HG02759 (cell line): ENCODE measurements around the gene SEPTIN11.

Source experiments
- ATAC-seq: cut with Tn5 transposase; IDR thresholded peaks from one replicate; pipeline ENCODE4 v1.9.1; 2021; ENCODE audit warnings: mild to moderate bottlenecking, moderate library complexity; ENCODE audit not compliant: unreplicated experiment

Gene SEPTIN11

GRCh38 chr4:76977736-76978350 is 28.3 kb downstream of the SEPTIN11 start:
- ATAC-seq, result no peak

GRCh38 chr4:76979236-76979635 is 29.7 kb downstream of the SEPTIN11 start:
- no peak for ATAC-seq

DNA sequence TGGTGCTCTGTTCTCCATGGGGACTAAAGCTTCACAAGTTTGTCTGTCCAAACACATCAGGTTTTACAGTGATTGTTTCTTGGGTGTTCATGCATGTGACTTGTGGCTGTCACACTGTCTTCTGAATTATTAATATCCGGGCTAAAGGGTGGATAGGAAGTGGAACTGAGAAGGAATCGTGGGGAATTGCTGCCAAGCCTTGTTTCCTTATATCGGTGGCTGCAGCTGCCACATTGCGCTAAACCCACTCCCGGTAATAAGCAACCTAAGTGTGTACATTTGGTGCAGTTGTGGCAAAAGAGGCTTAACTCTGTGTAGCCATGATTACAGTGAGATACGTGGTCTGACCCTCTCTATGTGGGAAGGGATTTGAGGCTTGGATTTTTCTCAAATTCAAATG is 30.7 kb downstream of the SEPTIN11 start:
- no peak for ATAC-seq

DNA sequence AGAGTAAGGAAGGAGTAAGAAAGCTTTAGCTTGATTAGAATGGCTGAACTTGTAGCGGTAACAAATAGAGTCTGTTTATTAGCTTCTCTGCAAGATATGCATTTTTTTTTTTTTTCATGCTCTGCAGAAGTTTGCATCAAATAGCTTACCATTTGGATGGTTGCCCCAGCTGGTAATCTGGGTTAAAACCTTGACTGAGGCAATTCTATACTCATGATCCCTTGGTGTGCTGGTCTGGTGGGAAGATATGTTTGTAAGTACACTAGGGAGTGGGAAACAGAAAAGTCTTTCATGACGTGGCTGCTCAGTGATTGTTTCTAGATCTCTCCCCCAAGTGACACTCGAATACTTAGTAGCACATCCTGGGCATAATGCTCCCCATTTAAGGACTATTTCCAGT is 32.1 kb downstream of the SEPTIN11 start:
- no peak for ATAC-seq

DNA sequence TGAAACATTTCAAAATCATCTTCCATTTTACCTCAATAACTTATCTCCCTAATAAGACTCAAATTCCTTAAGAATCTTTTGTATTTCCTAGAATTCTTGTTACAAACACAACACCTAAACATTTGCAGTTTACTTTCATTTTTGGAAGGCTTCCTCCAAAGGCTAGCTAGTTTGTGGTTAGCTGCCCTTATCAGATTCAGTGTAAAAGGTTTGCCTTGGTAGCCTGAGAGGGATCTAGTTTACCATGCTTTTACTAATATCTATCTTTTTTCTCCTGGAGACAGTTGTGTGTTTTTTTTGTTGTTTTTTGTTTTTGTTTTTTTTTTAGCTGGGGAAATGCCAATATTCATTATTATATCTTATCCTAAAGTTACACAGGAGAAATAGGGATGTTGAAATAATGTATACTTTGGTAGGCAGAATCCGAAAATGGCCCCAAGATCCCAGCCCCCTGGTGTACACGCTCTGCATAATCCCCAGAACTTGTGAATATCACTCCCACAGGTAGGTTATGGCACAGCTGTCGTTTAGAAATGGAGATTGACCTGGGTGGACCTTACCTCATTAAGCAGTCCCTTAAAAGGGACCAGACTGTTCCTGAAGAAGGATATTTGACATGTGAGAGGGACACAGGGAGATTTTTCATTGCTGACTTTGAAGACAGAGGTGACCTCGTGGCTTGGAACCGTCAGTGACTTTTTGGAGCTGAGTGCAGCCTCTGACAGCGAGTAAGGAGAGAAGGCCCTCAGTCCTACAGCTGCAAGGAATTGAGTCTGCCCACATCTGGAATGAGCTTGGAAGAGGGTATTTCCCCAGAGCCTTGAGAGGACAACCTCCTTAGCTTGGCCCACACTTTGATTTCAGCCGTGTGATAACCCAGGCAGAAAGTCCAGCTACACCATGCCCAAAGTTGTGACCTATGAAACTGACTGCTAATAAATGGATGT is 33.4 kb downstream of the SEPTIN11 start:
- ATAC-seq, result no peak

GRCh38 chr4:76984127-76984526 is 34.6 kb downstream of the SEPTIN11 start:
- no peak for ATAC-seq

DNA sequence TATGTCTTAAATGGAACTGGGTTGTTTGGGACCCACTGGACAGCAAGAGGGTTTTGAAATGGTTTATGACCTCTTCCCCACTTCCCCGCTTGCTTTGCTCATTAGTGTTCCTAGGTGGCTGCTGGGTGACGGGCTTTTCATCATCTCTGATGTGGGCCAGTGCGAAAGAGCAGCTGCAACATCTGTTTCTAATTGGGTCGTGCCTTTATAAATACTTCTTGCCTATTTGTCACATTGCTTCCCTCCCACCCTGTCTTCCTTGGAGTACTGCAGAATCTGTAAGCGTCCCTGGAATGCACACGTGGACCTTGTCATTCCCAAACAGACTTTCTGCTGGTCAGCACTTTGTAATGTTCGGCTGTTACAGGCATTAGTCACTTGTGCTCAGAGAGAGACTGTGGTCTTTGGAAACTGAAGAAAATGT is 35.2 kb downstream of the SEPTIN11 start:
- ATAC-seq, result no peak

DNA sequence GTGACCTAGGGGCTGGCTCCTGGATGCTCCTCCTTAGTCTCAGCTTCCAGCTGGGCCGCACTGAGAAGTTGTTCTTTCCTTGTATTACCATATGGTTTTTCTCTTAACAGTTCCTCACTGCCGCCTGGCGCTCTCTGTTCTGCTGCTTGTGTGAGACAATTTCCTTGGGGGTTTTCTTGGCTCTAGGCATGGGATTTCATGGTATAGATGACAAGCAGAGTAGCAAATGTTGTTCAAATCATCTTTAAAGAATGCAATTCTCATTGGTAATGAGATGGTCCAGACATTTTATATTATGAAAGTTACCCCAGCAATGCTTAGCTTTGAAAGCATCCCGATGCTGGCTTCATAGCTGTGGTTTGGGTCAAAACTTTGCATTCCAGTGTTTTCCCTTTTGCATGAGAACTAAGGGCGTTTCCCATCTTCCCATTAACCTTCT is 37.6 kb downstream of the SEPTIN11 start:
- no peak for ATAC-seq

GRCh38 chr4:76987685-76988084 is 38.1 kb downstream of the SEPTIN11 start:
- no peak for ATAC-seq

DNA sequence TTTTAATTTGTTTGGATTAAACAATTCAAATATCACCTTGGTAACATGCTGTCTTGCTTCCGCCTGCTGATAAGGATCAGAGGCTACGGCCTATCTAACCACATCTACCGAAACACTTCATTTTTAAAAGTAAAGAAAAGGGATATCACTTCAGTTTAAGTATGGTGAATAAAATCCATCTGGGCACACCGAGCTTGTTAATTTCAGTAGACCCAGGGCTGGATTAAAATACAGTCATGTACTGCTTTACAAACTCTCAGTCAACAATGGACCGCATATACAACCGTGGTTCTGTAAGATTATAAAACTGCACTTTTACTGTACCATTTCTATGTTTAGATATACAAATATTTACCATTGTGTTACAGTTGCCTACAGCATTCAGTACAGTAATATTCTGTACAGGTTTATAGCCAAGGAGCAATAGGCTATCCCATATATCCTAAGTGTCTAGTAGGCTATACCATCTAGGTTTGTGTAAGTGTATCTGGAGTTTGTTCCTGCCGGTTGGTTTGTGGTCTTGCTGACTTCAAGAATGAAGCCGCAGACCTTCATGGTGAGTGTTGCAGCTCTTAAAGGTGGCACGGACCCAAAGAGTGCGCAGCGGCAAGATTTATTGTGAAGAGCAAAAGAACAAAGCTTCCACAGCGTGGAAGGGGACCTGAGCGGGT is 40.0 kb downstream of the SEPTIN11 start:
- no peak for ATAC-seq

DNA sequence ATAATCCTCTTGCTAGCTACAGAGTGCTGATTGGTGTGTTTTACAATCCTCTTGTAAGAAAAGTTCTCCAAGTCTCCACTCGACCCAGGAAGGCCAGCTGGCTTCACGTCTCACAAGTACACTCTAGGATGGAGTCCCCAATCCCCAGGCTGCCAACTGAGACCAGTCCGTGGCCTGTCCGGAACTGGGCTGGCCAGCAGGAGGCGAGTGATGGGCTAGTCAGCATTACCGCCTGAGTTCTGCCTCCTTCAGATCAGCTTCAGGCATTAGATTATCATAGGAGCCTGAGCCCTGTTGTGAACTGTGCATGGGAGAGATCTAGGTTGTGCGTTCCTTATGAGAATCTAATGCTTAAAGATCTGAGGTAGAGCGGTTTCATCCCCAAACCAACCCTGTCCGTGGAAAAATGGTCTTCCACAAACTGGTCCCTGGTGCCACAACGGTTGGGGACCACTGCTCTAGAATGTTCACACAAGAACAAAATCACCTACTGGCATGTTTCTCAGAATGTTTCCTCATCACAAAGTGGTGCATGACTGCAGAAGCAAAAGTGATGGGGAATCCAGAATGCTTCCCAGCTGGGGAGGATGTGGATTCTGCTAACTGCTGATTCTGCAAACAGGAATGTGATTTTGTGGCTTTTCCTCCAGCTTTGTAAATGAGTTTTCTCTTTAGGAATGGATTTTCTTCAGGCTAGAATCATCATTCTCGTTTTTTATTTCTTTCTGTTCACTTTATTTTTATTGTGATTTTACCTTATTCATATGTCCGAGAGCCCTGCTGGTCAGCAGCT is 40.9 kb downstream of the SEPTIN11 start:
- ATAC-seq, result no peak

- ATAC-seq, result no peak
These were observed 41.7 kb downstream of the SEPTIN11 start for GRCh38 chr4:76991161-76991660.

DNA sequence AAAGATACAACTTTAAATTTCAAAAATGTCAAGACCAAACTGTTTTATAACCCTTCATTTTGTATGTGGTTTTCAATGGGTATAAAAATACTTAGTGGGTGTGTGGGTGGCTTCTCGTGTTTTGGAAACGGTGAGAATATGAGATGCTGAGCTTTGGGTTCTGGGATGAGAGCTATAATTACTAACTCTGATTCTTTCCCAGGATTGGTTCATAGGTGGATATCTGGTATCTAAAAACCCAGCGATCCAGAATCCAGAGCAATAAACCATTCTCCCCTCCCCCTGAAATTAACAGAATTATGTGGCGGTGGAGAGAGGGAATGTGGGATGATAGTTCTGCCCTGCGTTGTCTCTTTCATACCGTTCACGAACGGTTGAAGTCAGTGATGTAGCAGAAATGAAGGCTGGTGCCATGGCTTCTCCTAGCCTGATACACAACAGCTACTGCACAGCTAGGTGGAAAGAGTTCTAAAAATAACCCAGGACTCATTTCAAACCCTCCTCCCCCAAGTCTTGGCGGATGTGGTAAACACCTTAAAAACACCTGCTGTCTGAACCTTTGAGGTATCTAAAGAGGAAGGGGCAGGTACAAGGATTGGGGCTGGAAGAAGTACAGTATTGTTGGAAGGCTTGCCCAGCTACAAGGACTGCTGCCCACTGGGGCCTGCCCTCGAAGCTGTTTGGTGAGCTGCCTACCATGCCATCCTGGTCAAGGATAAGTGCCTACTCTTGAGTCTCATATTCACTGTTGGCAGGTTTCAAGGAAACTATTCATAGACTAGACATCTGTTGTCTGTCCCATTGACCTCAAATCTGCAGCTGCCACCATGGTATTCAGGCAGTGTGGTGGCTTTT is 44.5 kb downstream of the SEPTIN11 start:
- ATAC-seq, result peak; percentile 77

DNA sequence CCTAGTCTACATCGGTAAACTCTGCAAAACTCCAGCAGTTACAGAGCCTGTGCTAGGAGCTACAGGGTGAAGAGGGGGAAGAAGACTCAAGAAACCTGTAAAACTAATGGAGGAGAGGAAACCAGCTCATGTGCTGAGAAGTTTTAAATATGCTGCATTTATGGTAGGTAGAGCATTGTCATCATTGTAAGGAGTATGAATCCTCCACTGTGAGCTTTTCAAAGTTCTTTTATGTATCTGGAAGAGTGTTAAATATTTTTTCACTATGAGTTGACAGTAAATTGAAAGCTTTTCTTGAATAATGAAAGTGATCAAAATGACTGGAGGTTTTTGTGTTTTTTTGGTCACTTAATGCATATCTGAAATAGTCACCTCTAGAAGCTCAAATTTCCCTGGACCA is 46.2 kb downstream of the SEPTIN11 start:
- ATAC-seq, result no peak

- no peak for ATAC-seq
These were observed 46.9 kb downstream of the SEPTIN11 start for GRCh38 chr4:76996445-76996844.

- ATAC-seq, result no peak
These were observed 47.5 kb downstream of the SEPTIN11 start for GRCh38 chr4:76997077-76997476.

DNA sequence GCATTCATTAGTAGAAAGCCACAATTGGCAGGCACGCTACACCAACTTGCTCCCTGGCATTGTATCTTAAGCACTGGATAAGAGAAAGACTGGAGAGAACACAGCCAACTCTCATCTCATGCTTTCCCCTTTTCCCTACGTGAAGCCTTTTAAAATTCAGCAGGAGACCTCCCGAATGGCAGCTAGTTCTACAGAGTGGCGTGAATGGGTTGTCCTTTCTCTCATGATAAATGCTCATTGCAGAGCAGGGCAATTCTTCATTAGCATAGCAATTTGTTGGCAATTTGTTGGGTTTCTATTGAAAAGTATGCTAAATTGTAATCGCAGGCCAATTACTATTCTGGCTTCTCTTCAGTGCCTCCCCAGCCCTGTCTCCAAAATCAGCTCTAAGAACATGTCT is 48.0 kb downstream of the SEPTIN11 start:
- ATAC-seq, result no peak

DNA sequence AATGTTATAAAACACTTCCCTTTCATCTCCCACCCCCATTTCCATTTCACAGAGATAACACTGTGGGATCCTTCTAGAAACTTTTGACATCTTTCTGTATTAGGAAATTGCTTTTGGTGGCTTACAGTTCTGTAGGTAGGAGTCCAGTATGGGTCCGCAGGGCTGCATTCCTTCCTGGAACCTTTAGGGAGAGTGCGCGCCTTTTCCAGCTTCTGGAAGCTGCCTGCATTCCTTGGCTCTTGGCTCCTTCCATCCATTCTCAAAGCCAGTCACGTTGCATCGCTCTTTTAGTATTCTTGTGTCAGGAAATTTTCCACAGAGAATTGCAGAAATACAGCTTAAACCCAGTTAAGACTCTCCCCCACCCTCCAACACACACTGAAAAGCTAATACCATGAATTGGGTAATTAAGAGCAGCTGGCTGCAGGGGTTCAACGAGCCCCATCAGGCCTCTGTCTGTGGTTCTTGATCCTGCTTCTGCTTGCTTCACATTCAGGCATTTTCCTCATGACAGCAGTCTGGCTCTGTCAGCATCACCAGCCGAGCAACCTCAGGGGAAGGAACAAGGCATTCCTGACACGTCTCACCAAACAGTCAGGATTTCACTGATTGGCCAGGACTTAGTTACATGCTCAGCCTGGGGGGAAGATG is 48.8 kb downstream of the SEPTIN11 start:
- no peak for ATAC-seq
